NT2/D1 (cell line): ENCODE measurements around the gene ALDH1A1.

Experiments used
- YY1 ChIP-seq: IDR thresholded peaks from 2 replicates; pipeline ENCODE4 v1.6.1; 2011; ENCODE audit not compliant: insufficient read length, insufficient read depth
- ZNF274 ChIP-seq: IDR thresholded peaks from 2 replicates; pipeline ENCODE4 v1.6.1; 2011; ENCODE audit warnings: mild to moderate bottlenecking, low read depth, low read length

DNA sequence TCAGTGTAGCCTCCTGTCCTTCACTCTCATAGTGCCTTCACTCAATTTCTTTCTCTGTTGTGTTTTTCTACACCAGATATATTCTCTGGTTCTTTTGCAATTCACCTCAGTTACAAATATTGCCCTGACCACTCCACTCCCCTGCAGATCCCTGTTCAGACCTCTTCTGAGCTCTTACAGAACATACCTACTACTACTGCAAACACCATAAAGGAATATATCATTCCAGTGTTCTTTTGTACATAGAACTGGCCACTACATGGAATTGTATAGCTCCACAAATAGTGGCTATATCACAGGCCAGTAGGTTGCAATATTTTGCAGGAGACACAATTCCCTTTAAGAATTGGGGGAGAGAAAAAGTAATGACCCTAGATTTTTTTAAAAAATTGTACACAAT is 21.0 kb downstream of the ALDH1A1 start:
- TF ChIP-seq ZNF274 (no peak), YY1 (no peak)
